Natural killer cell (primary cell): ENCODE measurements around the gene CCDC178. TPM values are rescaled to one million over a fixed set of nuclear protein-coding genes. Genes with fewer than 3 reads are reported as not detected.

ENCODE experiments used
- ATAC-seq, 3 donors: fragments of 150-1000 bp in 2 of 3; fragments of 200-7000 bp in 1 of 3; cut with Tn5 transposase; 1 replicate in 1 of 3; 2 replicates in 2 of 3; pipeline ENCODE4 v1.10.0; 2021; ENCODE audit warnings: mild to moderate bottlenecking in 2 of 3, moderate library complexity in 2 of 3
- DNase-seq, 2 donors: peaks; one replicate each; pipeline versions ENCODE4 v3.0.0 to v3.0.0-alpha.2; 2013 to 2021; ENCODE audit warnings: mixed read lengths in 1 of 2
- H3K27ac ChIP-seq: one replicate; pipeline ENCODE4 v1.5.1; 2013; ENCODE audit warnings: mild to moderate bottlenecking, low read length
- H3K27me3 ChIP-seq: one replicate; pipeline ENCODE4 v1.6.1; 2013; ENCODE audit warnings: low read length; ENCODE audit not compliant: control insufficient read depth, insufficient read depth
- H3K36me3 ChIP-seq: one replicate; pipeline ENCODE4 v1.6.1; 2013; ENCODE audit warnings: low read length; ENCODE audit not compliant: control insufficient read depth, insufficient read depth
- H3K4me1 ChIP-seq: one replicate; pipeline ENCODE4 v1.6.1; 2013; ENCODE audit warnings: low read length; ENCODE audit not compliant: control insufficient read depth, insufficient read depth
- H3K4me3 ChIP-seq: one replicate; pipeline ENCODE4 v1.5.1; 2013; ENCODE audit warnings: low read length
- H3K9me3 ChIP-seq: one replicate; pipeline ENCODE4 v1.6.1; 2013; ENCODE audit warnings: low read length; ENCODE audit not compliant: control insufficient read depth, insufficient read depth
- H3K27ac Mint-ChIP-seq, 2 donors: one replicate each; pipeline ENCODE4 v1.8.0; 2022; ENCODE audit warnings: mild to moderate bottlenecking in 2 of 2, mixed read lengths in 2 of 2, moderate library complexity in 1 of 2
- H3K27me3 Mint-ChIP-seq, 2 donors: one replicate each; pipeline ENCODE4 v1.8.0; 2022; ENCODE audit warnings: low read depth in 2 of 2, mixed read lengths in 2 of 2
- H3K36me3 Mint-ChIP-seq: one replicate; pipeline ENCODE4 v1.8.0; 2022; ENCODE audit warnings: mixed read lengths
- H3K4me1 Mint-ChIP-seq, 2 donors: one replicate each; pipeline ENCODE4 v1.8.0; 2022; ENCODE audit warnings: mixed read lengths in 2 of 2
- H3K4me3 Mint-ChIP-seq: one replicate; pipeline ENCODE4 v1.8.0; 2022; ENCODE audit warnings: mild to moderate bottlenecking, moderate library complexity, mixed read lengths
- H3K9me3 Mint-ChIP-seq, 2 donors: one replicate each; pipeline ENCODE4 v1.8.0; 2022; ENCODE audit warnings: mixed read lengths in 2 of 2
- CTCF ChIP-seq: fragments of 200-600 bp; IDR thresholded peaks from one replicate; pipeline ENCODE4 v1.8.0; 2022; ENCODE audit warnings: antibody characterized with exemption
- WGBS: methylation state at CpG from one replicate; pipeline ENCODE4 v1.1.7; 2013; ENCODE audit warnings: missing lambda C conversion rate; ENCODE audit not compliant: insufficient coverage; 5-methylcytosine and 5-hydroxymethylcytosine counted together
- intact Hi-C: fragments of 100-400 bp; cut with micrococcal nuclease; formaldehyde crosslinking; loops from one replicate; pipeline ENCODE4 v1.14.2; 2022
- total RNA-seq, 4 donors: library from RNA; stranded (reverse); fragments of 120-200 nt in 1 of 4; gene quantifications; one replicate each; pipeline versions ENCODE4 v1.2.3 to v1.2.4, GENCODE V29; 2013 to 2022

The CCDC178 gene
- total RNA-seq, 3 donors from 2014 or later (not counting 1 experiment from before 2014, with no cell fraction given): not detected

DNA sequence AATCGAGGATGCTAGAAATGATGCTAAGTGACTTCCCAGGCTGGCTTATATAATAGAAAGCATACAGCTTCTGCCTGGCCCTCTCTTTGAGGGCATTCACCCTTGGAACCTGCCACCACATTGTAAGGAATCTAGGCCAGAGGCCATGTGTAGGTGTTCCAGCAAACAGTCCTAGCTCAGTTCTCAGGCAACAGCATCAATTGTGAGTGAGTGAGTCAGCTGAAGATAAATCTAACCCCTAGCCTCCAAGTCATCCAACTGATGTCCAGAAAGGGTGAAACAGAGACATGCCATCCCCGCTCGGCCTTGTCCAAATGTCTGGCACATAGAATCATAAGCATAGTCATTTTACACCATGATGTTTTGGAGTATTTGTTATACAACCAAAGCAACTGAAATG lies 343.4 kb downstream of the CCDC178 start:
- no peak overlapping the region for H3K4me3 ChIP-seq
- Mint-ChIP-seq H3K9me3 (peaks cover 0 to 2% of the 10 kb centered on the region in 2 donors), H3K27me3 (no peaks in the 10 kb centered on the region), H3K27ac (no peak overlapping the region), H3K4me1 (no peaks in the 10 kb centered on the region), H3K4me3 (no peak overlapping the region), H3K36me3 (no peaks in the 10 kb centered on the region)
- no peak for TF ChIP-seq CTCF
- no peak for ATAC-seq
- 96% methylated on average over 3 of the region's 3 CpGs for WGBS
- no peak for DNase-seq
- no peaks in the 10 kb centered on the region for H3K27me3 ChIP-seq
- no peak overlapping the region for H3K27ac ChIP-seq
- no peaks in the 10 kb centered on the region for H3K9me3 ChIP-seq
- intact Hi-C loops: no loop called here
- no peaks in the 10 kb centered on the region for H3K4me1 ChIP-seq
- no peaks in the 10 kb centered on the region for H3K36me3 ChIP-seq

DNA sequence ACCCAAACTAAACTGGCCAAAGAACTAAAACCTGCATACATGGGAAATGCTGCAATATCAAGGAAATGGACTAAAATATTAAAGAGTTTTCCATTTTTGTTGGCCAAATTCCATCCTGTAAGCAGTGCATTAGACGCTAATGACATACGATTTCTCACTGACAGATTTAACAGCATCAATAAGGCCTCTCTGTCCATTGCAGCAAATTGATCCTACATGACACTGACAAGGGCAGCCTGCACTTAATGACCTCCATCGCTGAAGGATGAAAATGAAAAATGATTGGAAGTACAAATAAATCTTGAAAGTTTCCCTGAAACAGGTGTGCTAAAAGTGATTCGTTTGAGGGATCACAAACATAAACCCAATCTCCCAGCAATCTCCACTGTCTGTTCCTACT lies 350.1 kb downstream of the CCDC178 start:
- no peaks in the 10 kb centered on the region for H3K27me3 ChIP-seq
- Mint-ChIP-seq H3K27ac (no peak overlapping the region), H3K4me3 (no peak overlapping the region), H3K9me3 (peaks cover 0 to 2% of the 10 kb centered on the region in 2 donors), H3K4me1 (no peaks in the 10 kb centered on the region), H3K36me3 (no peaks in the 10 kb centered on the region), H3K27me3 (no peaks in the 10 kb centered on the region)
- intact Hi-C loops: no loop called here
- no peak for TF ChIP-seq CTCF
- no peak overlapping the region for H3K27ac ChIP-seq
- no peaks in the 10 kb centered on the region for H3K4me1 ChIP-seq
- no peaks in the 10 kb centered on the region for H3K9me3 ChIP-seq
- ATAC-seq: no peak
- H3K4me3 ChIP-seq: no peak overlapping the region
- DNase-seq: no peak
- no peaks in the 10 kb centered on the region for H3K36me3 ChIP-seq
- WGBS: 81% methylated on average over 4 of the region's 4 CpGs

DNA sequence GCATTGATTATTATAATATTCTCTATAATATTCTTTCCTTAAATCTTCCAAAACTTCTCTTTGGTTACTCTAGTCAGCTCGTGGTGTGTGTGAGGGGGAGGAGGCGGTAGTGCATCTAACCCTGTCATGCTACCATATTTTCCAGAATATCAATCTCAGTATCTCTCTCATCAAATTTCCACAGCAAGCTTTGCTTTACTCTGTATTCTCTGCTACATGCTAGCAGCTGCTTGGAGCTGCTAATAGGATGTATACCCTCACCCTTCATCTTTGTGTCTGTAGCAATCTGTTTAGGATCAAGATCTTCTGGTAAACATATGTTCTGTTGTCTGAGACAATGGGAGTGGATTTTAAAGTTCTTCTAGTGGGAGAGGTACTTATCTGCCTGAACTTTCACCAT lies 363.9 kb downstream of the CCDC178 start:
- peaks cover 15 to 19% of the 10 kb centered on the region in 2 donors for H3K9me3 Mint-ChIP-seq
- DNase-seq (no peak), ATAC-seq (no peak)
- no peaks in the 10 kb centered on the region for H3K4me1 ChIP-seq
- WGBS: no CpG with 5 or more reads among the region's 2 CpGs
- H3K36me3 Mint-ChIP-seq: no peaks in the 10 kb centered on the region
- H3K27ac Mint-ChIP-seq: no peak overlapping the region
- no peak for TF ChIP-seq CTCF
- no peaks in the 10 kb centered on the region for H3K27me3 ChIP-seq
- no peaks in the 10 kb centered on the region for H3K4me1 Mint-ChIP-seq
- H3K4me3 Mint-ChIP-seq: no peak overlapping the region
- H3K4me3 ChIP-seq: no peak overlapping the region
- no peaks in the 10 kb centered on the region for H3K27me3 Mint-ChIP-seq
- intact Hi-C loops: no loop called here
- H3K27ac ChIP-seq: no peak overlapping the region
- no peaks in the 10 kb centered on the region for H3K36me3 ChIP-seq
- no peaks in the 10 kb centered on the region for H3K9me3 ChIP-seq

DNA sequence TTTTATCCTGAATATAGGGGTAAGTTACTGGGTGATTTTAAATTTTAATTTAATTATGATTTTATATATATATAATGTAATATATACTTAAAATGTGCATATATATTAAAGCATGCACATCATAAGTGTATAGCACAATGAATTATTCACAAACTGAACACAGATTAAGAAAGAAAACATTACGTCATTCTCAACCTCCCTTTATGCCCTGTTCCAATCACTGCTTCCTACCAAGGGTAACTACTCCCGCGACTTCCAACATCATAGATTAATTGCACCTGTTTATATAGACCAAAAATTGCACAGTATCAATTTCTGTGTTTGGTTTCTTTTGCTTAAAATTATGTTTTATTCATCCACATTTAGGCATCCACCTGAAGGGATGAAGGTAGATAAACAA lies 366.4 kb downstream of the CCDC178 start:
- H3K27ac Mint-ChIP-seq: no peak overlapping the region

More for the DNA sequence above, 366.4 kb downstream of the CCDC178 start:
- Mint-ChIP-seq H3K36me3 (no peaks in the 10 kb centered on the region), H3K27me3 (no peaks in the 10 kb centered on the region), H3K9me3 (peaks cover 12 to 25% of the 10 kb centered on the region in 2 donors), H3K4me3 (no peak overlapping the region), H3K4me1 (no peaks in the 10 kb centered on the region)
- no peak overlapping the region for H3K4me3 ChIP-seq
- H3K4me1 ChIP-seq: no peaks in the 10 kb centered on the region
- WGBS: 100% methylated on average over 1 of the region's 3 CpGs
- ATAC-seq: no peak
- H3K9me3 ChIP-seq: no peaks in the 10 kb centered on the region
- DNase-seq: no peak
- H3K27me3 ChIP-seq: no peaks in the 10 kb centered on the region
- no peaks in the 10 kb centered on the region for H3K36me3 ChIP-seq
- no peak overlapping the region for H3K27ac ChIP-seq
- no peak for TF ChIP-seq CTCF
- intact Hi-C loops: no loop called here
